HEK293 (cell line): ENCODE results near the gene HOXA4.

Experiments used
- FEZF1 ChIP-seq: fragments of 450-650 bp; formaldehyde crosslinking; IDR thresholded peaks from 2 replicates; pipeline ENCODE4 v1.5.1; 2016; ENCODE audit warnings: missing biosample characterization, missing genetic modification characterization
- KLF10 ChIP-seq: fragments of 450-650 bp; IDR thresholded peaks from 2 replicates; pipeline ENCODE4 v1.5.1; 2018; ENCODE audit warnings: missing biosample characterization, mild to moderate bottlenecking, missing genetic modification characterization
- MEIS1 ChIP-seq: sonication (generic); formaldehyde crosslinking; IDR thresholded peaks from 2 replicates; pipeline ENCODE4 v1.8.1; 2022; ENCODE audit warnings: missing genetic modification reagents, mild to moderate bottlenecking, borderline replicate concordance
- MYNN ChIP-seq: fragments of 450-650 bp; formaldehyde crosslinking; IDR thresholded peaks from 2 replicates; pipeline ENCODE4 v1.5.1; 2016; ENCODE audit warnings: missing biosample characterization, missing genetic modification characterization, borderline replicate concordance
- PRDM1 ChIP-seq: fragments of 450-650 bp; formaldehyde crosslinking; IDR thresholded peaks from 2 replicates; pipeline ENCODE4; 2016; ENCODE audit warnings: missing biosample characterization, missing genetic modification characterization
- SALL2 ChIP-seq: fragments of 450-650 bp; formaldehyde crosslinking; IDR thresholded peaks from 2 replicates; pipeline ENCODE4 v1.5.0; 2017; ENCODE audit warnings: missing biosample characterization, mild to moderate bottlenecking, missing genetic modification characterization, borderline replicate concordance
- TRIM28 ChIP-seq: IDR thresholded peaks from 2 replicates; pipeline ENCODE4 v1.6.1; 2011; ENCODE audit warnings: low read length, control low read depth, borderline replicate concordance
- WT1 ChIP-seq: fragments of 450-650 bp; formaldehyde crosslinking; IDR thresholded peaks from 2 replicates; pipeline ENCODE4 v1.5.1; 2016; ENCODE audit warnings: missing biosample characterization, missing genetic modification characterization
- ZBTB21 ChIP-seq: fragments of 450-650 bp; formaldehyde crosslinking; IDR thresholded peaks from 2 replicates; pipeline ENCODE4 v1.5.1; 2017; ENCODE audit warnings: missing biosample characterization, missing genetic modification characterization
- ZBTB48 ChIP-seq: fragments of 450-650 bp; formaldehyde crosslinking; IDR thresholded peaks from 2 replicates; pipeline ENCODE4 v1.5.1; 2016; ENCODE audit warnings: missing biosample characterization, missing genetic modification characterization
- ZFP3 ChIP-seq: fragments of 450-650 bp; formaldehyde crosslinking; IDR thresholded peaks from 2 replicates; pipeline ENCODE4 v1.5.1; 2016; ENCODE audit warnings: low read depth, missing biosample characterization, missing genetic modification characterization
- ZIC2 ChIP-seq: fragments of 450-650 bp; formaldehyde crosslinking; IDR thresholded peaks from 2 replicates; pipeline ENCODE4 v1.5.1; 2016; ENCODE audit warnings: missing biosample characterization, missing genetic modification characterization
- ZNF169 ChIP-seq: fragments of 450-650 bp; formaldehyde crosslinking; IDR thresholded peaks from 2 replicates; pipeline ENCODE4 v1.5.1; 2016; ENCODE audit warnings: missing biosample characterization, missing genetic modification characterization
- ZNF202 ChIP-seq: fragments of 450-650 bp; formaldehyde crosslinking; IDR thresholded peaks from 2 replicates; pipeline ENCODE4 v1.5.1; 2016; ENCODE audit warnings: missing biosample characterization, missing genetic modification characterization, borderline replicate concordance
- ZNF211 ChIP-seq: fragments of 450-650 bp; formaldehyde crosslinking; IDR thresholded peaks from 2 replicates; pipeline ENCODE4 v1.5.1; 2016; ENCODE audit warnings: low read depth, missing biosample characterization, missing genetic modification characterization
- ZNF24 ChIP-seq: fragments of 450-650 bp; formaldehyde crosslinking; IDR thresholded peaks from 2 replicates; pipeline ENCODE4 v1.5.1; 2016; ENCODE audit warnings: missing biosample characterization, missing genetic modification characterization
- ZNF266 ChIP-seq: fragments of 450-650 bp; formaldehyde crosslinking; IDR thresholded peaks from 2 replicates; pipeline ENCODE4 v1.5.1; 2016; ENCODE audit warnings: missing biosample characterization, missing genetic modification characterization, low read depth
- ZNF292 ChIP-seq: fragments of 450-650 bp; formaldehyde crosslinking; IDR thresholded peaks from 2 replicates; pipeline ENCODE4 v1.5.1; 2016; ENCODE audit warnings: low read depth, missing biosample characterization, missing genetic modification characterization, borderline replicate concordance
- ZNF394 ChIP-seq: fragments of 450-650 bp; formaldehyde crosslinking; IDR thresholded peaks from 2 replicates; pipeline ENCODE4 v1.5.1; 2016; ENCODE audit warnings: missing biosample characterization, missing genetic modification characterization, mild to moderate bottlenecking, moderate library complexity, borderline replicate concordance
- ZNF473 ChIP-seq: fragments of 450-650 bp; formaldehyde crosslinking; IDR thresholded peaks from 2 replicates; pipeline ENCODE4 v1.5.1; 2017; ENCODE audit warnings: missing biosample characterization, missing genetic modification characterization
- ZNF501 ChIP-seq: fragments of 450-650 bp; formaldehyde crosslinking; IDR thresholded peaks from 2 replicates; pipeline ENCODE4 v1.5.1; 2016; ENCODE audit warnings: missing biosample characterization, missing genetic modification characterization
- ZNF529 ChIP-seq: fragments of 450-650 bp; formaldehyde crosslinking; IDR thresholded peaks from 2 replicates; pipeline ENCODE4 v1.5.1; 2017; ENCODE audit warnings: missing genetic modification characterization, missing biosample characterization; ENCODE audit not compliant: insufficient replicate concordance
- ZNF530 ChIP-seq: fragments of 450-650 bp; formaldehyde crosslinking; IDR thresholded peaks from 2 replicates; pipeline ENCODE4 v1.5.1; 2016; ENCODE audit warnings: low read depth, missing biosample characterization, missing genetic modification characterization
- ZNF548 ChIP-seq: fragments of 450-650 bp; formaldehyde crosslinking; IDR thresholded peaks from 2 replicates; pipeline ENCODE4 v1.5.1; 2016; ENCODE audit warnings: missing biosample characterization, missing genetic modification characterization
- ZNF555 ChIP-seq: fragments of 450-650 bp; formaldehyde crosslinking; conservative IDR thresholded peaks from 2 replicates; pipeline ENCODE4 v1.5.1; 2017; ENCODE audit warnings: missing biosample characterization, mild to moderate bottlenecking, missing genetic modification characterization, inconsistent platforms
- ZNF585B ChIP-seq: fragments of 450-650 bp; formaldehyde crosslinking; IDR thresholded peaks from 2 replicates; pipeline ENCODE4 v1.5.1; 2016; ENCODE audit warnings: missing biosample characterization, missing genetic modification characterization
- ZNF623 ChIP-seq: fragments of 450-650 bp; formaldehyde crosslinking; IDR thresholded peaks from 2 replicates; pipeline ENCODE4 v1.5.1; 2016; ENCODE audit warnings: missing biosample characterization, missing genetic modification characterization
- ZNF658 ChIP-seq: fragments of 450-650 bp; formaldehyde crosslinking; IDR thresholded peaks from 2 replicates; pipeline ENCODE4; 2016; ENCODE audit warnings: missing biosample characterization, missing genetic modification characterization
- ZNF776 ChIP-seq: fragments of 450-650 bp; formaldehyde crosslinking; IDR thresholded peaks from 2 replicates; pipeline ENCODE4 v1.5.0; 2017; ENCODE audit warnings: missing biosample characterization, missing genetic modification characterization, borderline replicate concordance
- TF ChIP-seq, protein P1 (sequence below): fragments of 450-650 bp; formaldehyde crosslinking; IDR thresholded peaks from 2 replicates; pipeline ENCODE4 v1.5.1; 2017; ENCODE audit warnings: missing biosample characterization, missing genetic modification characterization
- TF ChIP-seq, protein P2 (sequence below): fragments of 450-650 bp; formaldehyde crosslinking; IDR thresholded peaks from 2 replicates; pipeline ENCODE4 v1.5.1; 2016; ENCODE audit warnings: missing biosample characterization, missing genetic modification characterization
- TF ChIP-seq, protein P3 (sequence below): fragments of 450-650 bp; formaldehyde crosslinking; IDR thresholded peaks from 2 replicates; pipeline ENCODE4 v1.5.1; 2016; ENCODE audit warnings: missing biosample characterization, missing genetic modification characterization
- TF ChIP-seq, protein P4 (sequence below): fragments of 450-650 bp; formaldehyde crosslinking; IDR thresholded peaks from 2 replicates; pipeline ENCODE4 v1.5.1; 2017; ENCODE audit warnings: missing biosample characterization, missing genetic modification characterization

Gene HOXA4

DNA sequence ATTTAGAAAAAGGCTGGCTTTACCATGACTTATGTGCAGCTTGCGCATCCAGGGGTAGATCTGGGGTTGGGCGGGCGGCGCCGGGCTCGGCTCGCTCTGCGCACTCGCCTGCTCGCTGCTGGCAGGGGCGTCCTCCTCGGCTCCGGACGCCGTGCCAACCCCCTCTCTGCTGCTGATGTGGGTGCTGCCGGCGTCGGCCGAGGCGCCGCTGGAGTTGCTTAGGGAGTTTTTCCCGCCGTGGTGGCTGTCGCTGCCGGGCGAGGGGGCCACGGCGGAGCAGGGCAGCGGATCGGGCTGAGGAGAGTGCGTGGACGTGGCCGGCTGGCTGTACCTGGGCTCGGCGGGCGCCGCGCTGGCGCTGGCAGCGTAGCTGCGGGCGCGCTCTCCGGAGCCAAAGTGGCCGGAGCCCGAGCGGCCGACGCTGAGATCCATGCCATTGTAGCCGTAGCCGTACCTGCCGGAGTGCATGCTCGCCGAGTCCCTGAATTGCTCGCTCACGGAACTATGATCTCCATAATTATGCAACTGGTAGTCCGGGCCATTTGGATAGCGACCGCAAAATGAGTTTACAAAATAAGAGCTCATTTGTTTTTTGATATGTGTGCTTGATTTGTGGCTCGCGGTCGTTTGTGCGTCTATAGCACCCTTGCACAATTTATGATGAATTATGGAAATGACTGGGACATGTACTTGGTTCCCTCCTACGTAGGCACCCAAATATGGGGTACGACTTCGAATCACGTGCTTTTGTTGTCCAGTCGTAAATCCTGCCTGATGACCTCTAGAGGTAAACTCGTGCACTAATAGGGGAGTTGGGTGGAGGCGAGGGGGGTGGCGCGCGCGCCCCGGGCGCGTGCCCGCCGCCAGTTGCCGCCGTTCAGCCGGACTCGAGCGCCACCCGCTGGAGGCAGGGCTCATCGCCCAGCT, 12.7 kb upstream of the HOXA4 start, which contains the start of gene HOXA5 (continued):
- peak; percentile 11; the same call in 1 of the 2 replicates for TF ChIP-seq ZNF394 (tag by site-specific recombination)
- no peak for TF ChIP-seq SALL2 (tag by site-specific recombination)
- TF ChIP-seq TRIM28 = no peak
- TF ChIP-seq ZNF24 (tag by site-specific recombination) = no peak
- TF ChIP-seq, protein P1, sequence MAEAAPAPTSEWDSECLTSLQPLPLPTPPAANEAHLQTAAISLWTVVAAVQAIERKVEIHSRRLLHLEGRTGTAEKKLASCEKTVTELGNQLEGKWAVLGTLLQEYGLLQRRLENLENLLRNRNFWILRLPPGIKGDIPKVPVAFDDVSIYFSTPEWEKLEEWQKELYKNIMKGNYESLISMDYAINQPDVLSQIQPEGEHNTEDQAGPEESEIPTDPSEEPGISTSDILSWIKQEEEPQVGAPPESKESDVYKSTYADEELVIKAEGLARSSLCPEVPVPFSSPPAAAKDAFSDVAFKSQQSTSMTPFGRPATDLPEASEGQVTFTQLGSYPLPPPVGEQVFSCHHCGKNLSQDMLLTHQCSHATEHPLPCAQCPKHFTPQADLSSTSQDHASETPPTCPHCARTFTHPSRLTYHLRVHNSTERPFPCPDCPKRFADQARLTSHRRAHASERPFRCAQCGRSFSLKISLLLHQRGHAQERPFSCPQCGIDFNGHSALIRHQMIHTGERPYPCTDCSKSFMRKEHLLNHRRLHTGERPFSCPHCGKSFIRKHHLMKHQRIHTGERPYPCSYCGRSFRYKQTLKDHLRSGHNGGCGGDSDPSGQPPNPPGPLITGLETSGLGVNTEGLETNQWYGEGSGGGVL = no peak
- TF ChIP-seq PRDM1 (tag by site-specific recombination) = no peak
- TF ChIP-seq MYNN (tag by site-specific recombination) = peak; percentile 93
- TF ChIP-seq ZNF169 (tag by site-specific recombination) = no peak
- TF ChIP-seq ZNF585B (tag by site-specific recombination) = no peak
- TF ChIP-seq ZNF473 (tag by site-specific recombination) = no peak
- TF ChIP-seq ZNF292 = no peak
- TF ChIP-seq ZNF529 (tag by site-specific recombination) = no peak
- no peak for TF ChIP-seq ZNF202 (tag by site-specific recombination)
- no peak for TF ChIP-seq ZNF266 (tag by site-specific recombination)
- TF ChIP-seq ZBTB21 = peak; percentile 66; the same call in 1 of the 2 replicates
- no peak for TF ChIP-seq ZNF555 (tag by site-specific recombination)
- no peak for TF ChIP-seq ZNF623 (tag by site-specific recombination)
- TF ChIP-seq, protein P2, sequence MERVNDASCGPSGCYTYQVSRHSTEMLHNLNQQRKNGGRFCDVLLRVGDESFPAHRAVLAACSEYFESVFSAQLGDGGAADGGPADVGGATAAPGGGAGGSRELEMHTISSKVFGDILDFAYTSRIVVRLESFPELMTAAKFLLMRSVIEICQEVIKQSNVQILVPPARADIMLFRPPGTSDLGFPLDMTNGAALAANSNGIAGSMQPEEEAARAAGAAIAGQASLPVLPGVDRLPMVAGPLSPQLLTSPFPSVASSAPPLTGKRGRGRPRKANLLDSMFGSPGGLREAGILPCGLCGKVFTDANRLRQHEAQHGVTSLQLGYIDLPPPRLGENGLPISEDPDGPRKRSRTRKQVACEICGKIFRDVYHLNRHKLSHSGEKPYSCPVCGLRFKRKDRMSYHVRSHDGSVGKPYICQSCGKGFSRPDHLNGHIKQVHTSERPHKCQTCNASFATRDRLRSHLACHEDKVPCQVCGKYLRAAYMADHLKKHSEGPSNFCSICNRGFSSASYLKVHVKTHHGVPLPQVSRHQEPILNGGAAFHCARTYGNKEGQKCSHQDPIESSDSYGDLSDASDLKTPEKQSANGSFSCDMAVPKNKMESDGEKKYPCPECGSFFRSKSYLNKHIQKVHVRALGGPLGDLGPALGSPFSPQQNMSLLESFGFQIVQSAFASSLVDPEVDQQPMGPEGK (tag by site-specific recombination) = no peak
- no peak for TF ChIP-seq ZNF658 (tag by site-specific recombination)
- no peak for TF ChIP-seq ZIC2 (tag by site-specific recombination)
- TF ChIP-seq ZFP3 (tag by site-specific recombination) = no peak
- TF ChIP-seq KLF10 (tag by site-specific recombination) = peak; percentile 75; the same call in 1 of the 2 replicates
- TF ChIP-seq, protein P3, sequence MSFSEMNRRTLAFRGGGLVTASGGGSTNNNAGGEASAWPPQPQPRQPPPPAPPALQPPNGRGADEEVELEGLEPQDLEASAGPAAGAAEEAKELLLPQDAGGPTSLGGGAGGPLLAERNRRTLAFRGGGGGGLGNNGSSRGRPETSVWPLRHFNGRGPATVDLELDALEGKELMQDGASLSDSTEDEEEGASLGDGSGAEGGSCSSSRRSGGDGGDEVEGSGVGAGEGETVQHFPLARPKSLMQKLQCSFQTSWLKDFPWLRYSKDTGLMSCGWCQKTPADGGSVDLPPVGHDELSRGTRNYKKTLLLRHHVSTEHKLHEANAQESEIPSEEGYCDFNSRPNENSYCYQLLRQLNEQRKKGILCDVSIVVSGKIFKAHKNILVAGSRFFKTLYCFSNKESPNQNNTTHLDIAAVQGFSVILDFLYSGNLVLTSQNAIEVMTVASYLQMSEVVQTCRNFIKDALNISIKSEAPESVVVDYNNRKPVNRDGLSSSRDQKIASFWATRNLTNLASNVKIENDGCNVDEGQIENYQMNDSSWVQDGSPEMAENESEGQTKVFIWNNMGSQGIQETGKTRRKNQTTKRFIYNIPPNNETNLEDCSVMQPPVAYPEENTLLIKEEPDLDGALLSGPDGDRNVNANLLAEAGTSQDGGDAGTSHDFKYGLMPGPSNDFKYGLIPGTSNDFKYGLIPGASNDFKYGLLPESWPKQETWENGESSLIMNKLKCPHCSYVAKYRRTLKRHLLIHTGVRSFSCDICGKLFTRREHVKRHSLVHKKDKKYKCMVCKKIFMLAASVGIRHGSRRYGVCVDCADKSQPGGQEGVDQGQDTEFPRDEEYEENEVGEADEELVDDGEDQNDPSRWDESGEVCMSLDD (tag by site-specific recombination) = peak; percentile 79
- no peak for TF ChIP-seq ZNF501 (tag by site-specific recombination)
- peak; percentile 33; the same call in 1 of the 2 replicates for TF ChIP-seq MEIS1
- TF ChIP-seq ZBTB48 (tag by site-specific recombination) = no peak
- peak; percentile 87 for TF ChIP-seq FEZF1
- no peak for TF ChIP-seq ZNF548 (tag by site-specific recombination)
- TF ChIP-seq ZNF776 (tag by site-specific recombination) = no peak
- TF ChIP-seq ZNF211 (tag by site-specific recombination) = no peak
- peak; percentile 76 for TF ChIP-seq WT1 (tag by site-specific recombination)
- TF ChIP-seq, protein P4, sequence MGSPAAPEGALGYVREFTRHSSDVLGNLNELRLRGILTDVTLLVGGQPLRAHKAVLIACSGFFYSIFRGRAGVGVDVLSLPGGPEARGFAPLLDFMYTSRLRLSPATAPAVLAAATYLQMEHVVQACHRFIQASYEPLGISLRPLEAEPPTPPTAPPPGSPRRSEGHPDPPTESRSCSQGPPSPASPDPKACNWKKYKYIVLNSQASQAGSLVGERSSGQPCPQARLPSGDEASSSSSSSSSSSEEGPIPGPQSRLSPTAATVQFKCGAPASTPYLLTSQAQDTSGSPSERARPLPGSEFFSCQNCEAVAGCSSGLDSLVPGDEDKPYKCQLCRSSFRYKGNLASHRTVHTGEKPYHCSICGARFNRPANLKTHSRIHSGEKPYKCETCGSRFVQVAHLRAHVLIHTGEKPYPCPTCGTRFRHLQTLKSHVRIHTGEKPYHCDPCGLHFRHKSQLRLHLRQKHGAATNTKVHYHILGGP (tag by site-specific recombination) = no peak
- TF ChIP-seq ZNF530 = no peak
